ENCODE results near the gene RIC3. TPM values are rescaled to one million over a fixed set of nuclear protein-coding genes. Genes with fewer than 3 reads are reported as not detected.
A peak's percentile ranks its signal among the peaks of the same experiment; 100 is the strongest.

The RIC3 gene
- total and polyA plus RNA-seq, 2 of the 8 experiments (the other 6 are each of a cell fraction or from before 2014, with no cell fraction given): 6.4 to 15.5 TPM

DNA sequence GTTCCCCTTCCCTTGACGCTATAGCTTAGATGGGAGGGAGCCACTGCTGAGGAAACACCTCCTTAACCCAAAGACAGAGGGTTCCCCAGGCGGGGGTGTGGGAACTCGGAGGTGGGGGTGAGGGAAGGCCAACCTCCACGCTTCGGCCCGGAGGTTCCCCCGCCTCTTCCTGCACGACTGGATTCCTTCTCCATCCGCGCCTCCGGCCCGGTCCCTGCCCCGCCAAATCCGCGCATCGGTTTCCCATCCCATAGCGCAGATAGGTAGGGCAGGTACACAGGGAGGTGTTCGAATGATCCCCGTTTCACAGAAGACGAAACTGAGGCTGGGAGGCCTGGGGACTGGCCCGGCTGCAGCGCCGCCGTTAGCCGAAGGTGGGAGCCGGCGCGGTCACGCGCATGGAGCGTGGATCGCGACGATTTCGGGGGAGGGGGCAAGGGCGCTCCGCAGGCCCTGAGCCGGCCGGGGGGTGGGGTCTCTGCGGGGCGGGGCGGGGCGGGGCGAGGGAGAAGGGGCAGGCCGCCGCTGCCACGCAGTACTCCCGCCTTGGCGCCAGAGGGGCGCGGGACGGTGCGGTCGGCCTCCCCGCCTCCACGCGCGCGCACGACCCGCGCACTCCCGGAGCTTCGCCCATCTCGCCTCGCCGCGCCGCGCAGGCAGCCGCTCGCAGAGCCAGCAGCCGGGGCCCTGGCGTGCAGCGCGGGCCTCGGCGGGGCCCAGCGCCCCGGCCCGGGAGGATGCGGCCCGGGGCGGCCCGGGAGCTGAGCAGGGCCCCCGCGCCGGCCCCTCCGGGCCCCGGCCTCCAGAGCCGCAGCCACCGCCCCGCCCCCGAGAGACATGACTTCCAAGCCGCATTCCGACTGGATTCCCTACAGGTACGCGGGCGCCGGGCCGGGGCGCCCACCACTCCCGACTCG is 87.9 kb downstream of the RIC3 start, which contains the start of gene TUB:
TUB (plus strand) TSS at position 538 of the 917 bp plus-strand sequence; CDS start at position 838, 300 bp downstream.
- Histone ChIP-seq H3K36me3 (ENCODE audit: control insufficient read depth in 2 of 4, insufficient read depth in 4 of 4, low read length in 3 of 4) (no peaks in the 10 kb centered on the region), H3K4me3 (ENCODE audit: extremely low read depth in 1 of 4, insufficient read depth in 2 of 4, low read depth in 3 of 4, low read length in 4 of 4) (peak within 1 kb of the TSS; percentile 41 to 73 (median 51)), H4K8ac (ENCODE audit: extremely low read depth, insufficient read depth, low read length) (peak within 1 kb of the TSS; percentile 60), H3K4me2 (ENCODE audit: insufficient read depth in 1 of 2, low read depth in 2 of 2, low read length in 2 of 2) (peak within 1 kb of the TSS; percentile 82 to 83), H3K9me3 (ENCODE audit: insufficient read depth in 2 of 2, low read depth in 1 of 2, low read length in 1 of 2) (no peaks in the 10 kb centered on the region), H4K20me1 (replicated peaks in 1 of 2; ENCODE audit: control insufficient read depth in 1 of 2, insufficient read depth in 2 of 2, low read length in 2 of 2) (peaks cover 2 to 18% of the 10 kb centered on the region in 2 experiments), H2BK120ac (replicated peaks; ENCODE audit: low read depth, low read length) (no peak within 1 kb of the TSS), H2BK12ac (ENCODE audit: low read depth, low read length) (peak within 1 kb of the TSS; percentile 43; the same call in 1 of the 2 replicates), H2BK15ac (ENCODE audit: low read length) (peak within 1 kb of the TSS; percentile 96; the same call in 1 of the 2 replicates), H2AFZ (ENCODE audit: low read length) (peak within 1 kb of the TSS; percentile 97), H3K56ac (replicated peaks; ENCODE audit: insufficient read length, low read depth, low read length) (no peak within 1 kb of the TSS), H3K18ac (ENCODE audit: extremely low read depth, low read length) (peak within 1 kb of the TSS; percentile 85), H4K91ac (replicated peaks; ENCODE audit: insufficient read length, low read length) (peak within 1 kb of the TSS; percentile 69), H3K23me2 (ENCODE audit: low read depth, low read length) (peaks cover 10% of the 10 kb centered on the region; the same call in 1 of the 2 replicates), H3K4ac (replicated peaks; ENCODE audit: insufficient read length, low read depth, low read length) (peak within 1 kb of the TSS; percentile 81), H3K79me1 (ENCODE audit: low read depth, low read length) (peaks cover 19% of the 10 kb centered on the region), H4K5ac (ENCODE audit: insufficient read length, low read depth, low read length) (no peak within 1 kb of the TSS), H3K9ac (replicated peaks in 1 of 4; ENCODE audit: extremely low read depth in 1 of 4, low read depth in 3 of 4, low read length in 3 of 4) (peak within 1 kb of the TSS; percentile 25 to 59 (median 52); a peak in 6 of 7 replicates), H3K27me3 (replicated peaks in 1 of 4; ENCODE audit: control insufficient read depth in 3 of 4, extremely low read depth in 1 of 4, insufficient read depth in 3 of 4, low read length in 3 of 4) (peaks cover 0 to 18% (median 13%) of the 10 kb centered on the region in 4 experiments; a peak in 5 of 7 replicates), H2AK5ac (ENCODE audit: low read depth, low read length) (peak within 1 kb of the TSS; percentile 43), H3K79me2 (ENCODE audit: control insufficient read depth in 1 of 2, insufficient read depth in 2 of 2, low read length in 2 of 2) (peaks cover 0 to 10% of the 10 kb centered on the region in 2 experiments; a peak in 1 of 4 replicates), H3K14ac (ENCODE audit: insufficient read length) (peak within 1 kb of the TSS; percentile 11), H3K4me1 (replicated peaks in 1 of 4; ENCODE audit: control insufficient read depth in 3 of 4, insufficient read depth in 4 of 4, low read length in 3 of 4) (peaks cover 10 to 46% (median 31%) of the 10 kb centered on the region in 4 experiments), H3K27ac (ENCODE audit: low read depth, low read length) (no peak within 1 kb of the TSS), H3K23ac (ENCODE audit: insufficient read length) (no peak within 1 kb of the TSS), H2BK20ac (ENCODE audit: low read length) (no peak within 1 kb of the TSS), H2BK5ac (ENCODE audit: low read depth, low read length) (no peak within 1 kb of the TSS)
- WGBS, 2 experiments (ENCODE audit: extremely low coverage in 1 of 2, insufficient coverage in 1 of 2, insufficient read length in 1 of 2, insufficient replicate concordance in 2 of 2, low coverage in 1 of 2, low lambda C conversion rate in 2 of 2, missing lambda C conversion rate in 1 of 2): 1% methylated on average over 34 of the region's 104 CpGs; no CpG with 5 or more reads in 1 of the 2 experiments
- ChIA-PET CTCF (ENCODE audit: partially characterized antibody) (interaction anchor here (0.6 to 30.2 kb wide), 12 partner anchors 9 to 112 kb away, joined by 3 to 1283 read pairs (median 6); no protein-coding TSS in a partner anchor), POLR2A (ENCODE audit: partially characterized antibody) (interaction anchor here (0.9 to 3.0 kb wide), 4 partner anchors 9 to 63 kb away, joined by 3 to 9 read pairs (median 4); no protein-coding TSS in a partner anchor)
- DNase-seq (ENCODE audit: low read depth in 1 of 2, low spot score in 2 of 2) (peak in 1 of 2 experiments; percentile 77), FAIRE-seq (no peak)
- no peak; the same call in 1 of the 2 replicates for TF ChIP-seq PHF8 (conservative IDR thresholded peaks at IDR 0.05; ENCODE audit: low read depth, low read length)
- TF ChIP-seq POLR2AphosphoS5 (IDR thresholded peaks at IDR 0.05; ENCODE audit: low read depth, low read length): no peak
- TF ChIP-seq SIRT6 (IDR thresholded peaks at IDR 0.05; ENCODE audit: low read length): no peak
- TF ChIP-seq TEAD4 (IDR thresholded peaks at IDR 0.05; ENCODE audit: low read depth, low read length): peak; percentile 50; the same call in 1 of the 2 replicates
- no peak for TF ChIP-seq NRF1 (IDR thresholded peaks at IDR 0.05; ENCODE audit: low read depth, low read length)
- peak; percentile 16; the same call in 1 of the 2 replicates for TF ChIP-seq TAF1 (IDR thresholded peaks at IDR 0.05; ENCODE audit: low read depth, low read length)
- TF ChIP-seq KDM4A (IDR thresholded peaks at IDR 0.05; ENCODE audit: low read depth, low read length, severe bottlenecking): peak; percentile 76
- no peak for TF ChIP-seq CBX8 (IDR thresholded peaks at IDR 0.05; ENCODE audit: borderline replicate concordance, low read depth, low read length)
- peak; percentile 42; the same call in 1 of the 2 replicates for TF ChIP-seq E2F6 (IDR thresholded peaks at IDR 0.05)
- TF ChIP-seq MAX (IDR thresholded peaks at IDR 0.05): peak; percentile 39
